Activated B cell treated with CpG ODN at 0.5 μM for 24 hours (primary cell): ENCODE data around the gene SYCP2. TPM values are rescaled to one million over a fixed set of nuclear protein-coding genes. Genes with fewer than 3 reads are reported as not detected.
A peak's percentile ranks its signal among the peaks of the same experiment; 100 is the strongest.

Experiments
- ATAC-seq: fragments of 200-7000 bp; cut with Tn5 transposase; one replicate; pipeline ENCODE4 v1.10.0; 2021; ENCODE audit warnings: low read depth, mild to moderate bottlenecking, moderate library complexity
- CTCF ChIA-PET: fragments of 350-600 bp; sonication (Branson Sonifier 250); formaldehyde crosslinking; loops from one replicate; lab custom pipeline; 2021; ENCODE audit warnings: antibody characterized with exemption; lab: Charles Lee
- POLR2A ChIA-PET: fragments of 350-600 bp; sonication (Branson Sonifier 250); formaldehyde crosslinking; loops from one replicate; lab custom pipeline; 2021; ENCODE audit warnings: antibody characterized with exemption; lab: Charles Lee
- DNase-seq: peaks from one replicate; pipeline ENCODE4 v3.0.0; 2022
- H3K27ac Mint-ChIP-seq: one replicate; pipeline ENCODE4 v1.8.0; 2020; ENCODE audit warnings: mixed read lengths
- H3K27me3 Mint-ChIP-seq: one replicate; pipeline ENCODE4 v1.8.0; 2021; ENCODE audit warnings: mixed read lengths
- H3K36me3 Mint-ChIP-seq: one replicate; pipeline ENCODE4 v1.8.0; 2021; ENCODE audit warnings: low read depth, mixed read lengths
- H3K4me1 Mint-ChIP-seq: one replicate; pipeline ENCODE4 v1.8.0; 2021; ENCODE audit warnings: mixed read lengths
- H3K4me3 Mint-ChIP-seq: one replicate; pipeline ENCODE4 v1.8.0; 2020; ENCODE audit warnings: mild to moderate bottlenecking, mixed read lengths
- H3K9me3 Mint-ChIP-seq: one replicate; pipeline ENCODE4 v1.8.0; 2020; ENCODE audit warnings: mixed read lengths
- CTCF ChIP-seq: fragments of 200-600 bp; IDR thresholded peaks from one replicate; pipeline ENCODE4 v1.8.0; 2022; ENCODE audit warnings: antibody characterized with exemption, mild to moderate bottlenecking
- intact Hi-C: fragments of 100-400 bp; cut with micrococcal nuclease; formaldehyde crosslinking; loops from one replicate; pipeline ENCODE4 v1.15.1; 2024
- total RNA-seq: library from RNA; stranded (reverse); gene quantifications from 2 replicates; pipeline ENCODE4 v1.2.3, GENCODE V29; 2022

SYCP2 gene
- 1.3 and 2.1 TPM in 2 replicates for total RNA-seq

- Mint-ChIP-seq H3K27ac (no peak within 1 kb of the TSS), H3K36me3 (peaks cover 6% of the 10 kb centered on the region), H3K9me3 (no peaks in the 10 kb centered on the region), H3K27me3 (peaks cover 3% of the 10 kb centered on the region), H3K4me3 (peak within 1 kb of the TSS; percentile 78), H3K4me1 (peaks cover 19% of the 10 kb centered on the region)
- ChIA-PET POLR2A (no interaction called here), CTCF (interaction anchor here (2.7 to 3.8 kb wide), 2 partner anchors 11 to 17 kb away, joined by 10 to 15 read pairs; no protein-coding TSS in a partner anchor)
- TF ChIP-seq CTCF, result no peak
- intact Hi-C loops, result no loop called here
- DNase-seq (peak; percentile 37), ATAC-seq (peak; percentile 66)
Observed at GRCh38 chr20:59933296-59933848, at the start of gene SYCP2. TSS of gene SYCP2 (minus strand) at chr20:59933637. CDS start at chr20:59922413, 11,224 bp downstream.

GRCh38 chr20:59983076-59983475 is 49.6 kb upstream of the SYCP2 start:
- intact Hi-C loops, result no loop called here
- ChIA-PET POLR2A (no interaction called here), CTCF (no interaction called here)
- DNase-seq (no peak), ATAC-seq (no peak)
- no peak overlapping the region for H3K27ac Mint-ChIP-seq
- H3K9me3 Mint-ChIP-seq, result peaks cover 3% of the 10 kb centered on the region
- TF ChIP-seq CTCF, result no peak
- no peak overlapping the region for H3K4me3 Mint-ChIP-seq
- no peaks in the 10 kb centered on the region for H3K36me3 Mint-ChIP-seq
- H3K4me1 Mint-ChIP-seq, result peaks cover 9% of the 10 kb centered on the region
- no peaks in the 10 kb centered on the region for H3K27me3 Mint-ChIP-seq

- H3K9me3 Mint-ChIP-seq, result peaks cover 2% of the 10 kb centered on the region
- no peak for ATAC-seq
- POLR2A ChIA-PET, result no interaction called here
- no peaks in the 10 kb centered on the region for H3K36me3 Mint-ChIP-seq
- no peak for DNase-seq
- CTCF ChIA-PET, result no interaction called here
- no peak for TF ChIP-seq CTCF
- intact Hi-C loops, result no loop called here
- no peak overlapping the region for H3K4me3 Mint-ChIP-seq
- no peaks in the 10 kb centered on the region for H3K4me1 Mint-ChIP-seq
- no peak overlapping the region for H3K27ac Mint-ChIP-seq
- no peaks in the 10 kb centered on the region for H3K27me3 Mint-ChIP-seq
Observed at GRCh38 chr20:59977086-59977485, 43.6 kb upstream of the SYCP2 start.

GRCh38 chr20:59976156-59976782 is 42.8 kb upstream of the SYCP2 start:
- H3K27ac Mint-ChIP-seq, result no peak overlapping the region
- H3K4me1 Mint-ChIP-seq, result no peaks in the 10 kb centered on the region
- ATAC-seq, result no peak
- TF ChIP-seq CTCF, result no peak
- no peaks in the 10 kb centered on the region for H3K9me3 Mint-ChIP-seq
- POLR2A ChIA-PET, result no interaction called here
- H3K36me3 Mint-ChIP-seq, result no peaks in the 10 kb centered on the region
- intact Hi-C loops, result no loop called here
- H3K4me3 Mint-ChIP-seq, result no peak overlapping the region
- H3K27me3 Mint-ChIP-seq, result no peaks in the 10 kb centered on the region
- DNase-seq, result no peak
- CTCF ChIA-PET, result interaction anchor here (0.9 kb wide), 1 partner anchor 29 kb away, joined by 3 read pairs; no protein-coding TSS in a partner anchor

- H3K27ac Mint-ChIP-seq, result no peak overlapping the region
- POLR2A ChIA-PET, result no interaction called here
- no peak for DNase-seq
- no peaks in the 10 kb centered on the region for H3K4me1 Mint-ChIP-seq
- ATAC-seq, result no peak
- H3K9me3 Mint-ChIP-seq, result no peaks in the 10 kb centered on the region
- CTCF ChIA-PET, result interaction anchor here (1.1 kb wide), 1 partner anchor 24 kb away, joined by 3 read pairs; no protein-coding TSS in a partner anchor
- H3K27me3 Mint-ChIP-seq, result no peaks in the 10 kb centered on the region
- no peak overlapping the region for H3K4me3 Mint-ChIP-seq
- intact Hi-C loops, result no loop called here
- TF ChIP-seq CTCF, result no peak
- no peaks in the 10 kb centered on the region for H3K36me3 Mint-ChIP-seq
Observed at GRCh38 chr20:59972037-59972801, 38.8 kb upstream of the SYCP2 start.
